Stomach (tissue), 9 donors: ENCODE results near the gene TPCN2. TPM values are rescaled to one million over a fixed set of nuclear protein-coding genes. Genes with fewer than 3 reads are reported as not detected.

ENCODE experiments used
- DNase-seq, 2 donors: peaks; one replicate each; pipeline versions ENCODE4 v3.0.0 to v3.0.0-alpha.2; 2013 to 2019
- H3K27ac ChIP-seq, 5 donors: fragments of 200-600 bp in 4 of 5; sonication (generic) in 4 of 5; one replicate each; pipeline ENCODE4 v1.5.1; 2013 to 2019; ENCODE audit warnings: mild to moderate bottlenecking in 1 of 5, moderate library complexity in 1 of 5
- H3K27me3 ChIP-seq, 3 donors: fragments of 200-600 bp; sonication (generic); one replicate each; pipeline ENCODE4 v1.5.1; 2017 to 2019; ENCODE audit warnings: mixed run types in 1 of 3
- H3K36me3 ChIP-seq, 4 donors: fragments of 200-600 bp; sonication (generic); 1 replicate in 3 of 4; 2 replicates in 1 of 4; pipeline ENCODE4 v1.5.1; 2016 to 2019
- H3K4me1 ChIP-seq, 4 donors: fragments of 200-600 bp; sonication (generic); one replicate each; pipeline ENCODE4 v1.5.1; 2016 to 2019
- H3K4me3 ChIP-seq, 4 donors: fragments of 200-600 bp; sonication (generic) in 3 of 4; one replicate each; pipeline ENCODE4 v1.5.1; 2016 to 2019; ENCODE audit warnings: mild to moderate bottlenecking in 1 of 4
- H3K9me3 ChIP-seq, 4 donors: fragments of 200-600 bp; sonication (generic); one replicate each; pipeline ENCODE4 v1.5.1; 2016 to 2019
- EP300 ChIP-seq: sonication (generic); formaldehyde crosslinking; IDR thresholded peaks from one replicate; pipeline ENCODE4 v1.6.1; 2017; ENCODE audit warnings: antibody characterized with exemption
- POLR2A ChIP-seq, 4 donors: fragments of 450-650 bp; IDR thresholded peaks; one replicate each; pipeline ENCODE4 v1.6.1; 2016; ENCODE audit warnings: antibody characterized with exemption in 4 of 4, control low read depth in 2 of 4, mild to moderate bottlenecking in 1 of 4, moderate library complexity in 1 of 4
- POLR2AphosphoS5 ChIP-seq, 3 donors: sonication (generic); formaldehyde crosslinking; IDR thresholded peaks; one replicate each; pipeline ENCODE4 v1.6.1; 2016; ENCODE audit warnings: antibody characterized with exemption in 3 of 3
- WGBS, 5 donors: extraction: QIAGEN DNeasy Blood & Tissue Kit in 3 of 5; methylation state at CpG; one replicate each; pipeline versions ENCODE4 v1.1.5 to v1.1.7; 2013 to 2018; 5-methylcytosine and 5-hydroxymethylcytosine counted together
- intact Hi-C: fragments of 100-400 bp; cut with DNase I; formaldehyde crosslinking; loops from one replicate; pipeline ENCODE4 v1.15.1; 2023; ENCODE audit warnings: low total_unique reads
- polyA plus RNA-seq, 3 donors: library from polyadenylated mRNA; stranded (reverse); fragments of 200-250 nt; gene quantifications; one replicate each; pipeline ENCODE4 v1.2.3, GENCODE V29; 2013
- total RNA-seq, 5 donors: library from RNA; depleted of rRNA; stranded (reverse); fragments of >200 nt; gene quantifications; one replicate each; pipeline versions ENCODE4 v1.1.0 to v1.2.3, GENCODE V29; 2014 to 2016
- TF ChIP-seq, protein P1 (sequence below), 7 experiments: fragments of 450-650 bp in 4 of 7; fragments of 200-600 bp in 3 of 7; sonication (generic) in 3 of 7; IDR thresholded peaks; one replicate each; pipeline ENCODE4 v1.5.1; 2016 to 2019; ENCODE audit warnings: antibody characterized with exemption in 7 of 7, control low read depth in 2 of 7, mild to moderate bottlenecking in 1 of 7
- donor health status: healthy with polysubstance abuse.
- donor health status: Bipolar disorder and iron deficiency.
- donor health status: healthy.

TPCN2 gene
- total and polyA plus RNA-seq, 8 donors = 6.4 to 66.1 (median 27.2) TPM

DNA sequence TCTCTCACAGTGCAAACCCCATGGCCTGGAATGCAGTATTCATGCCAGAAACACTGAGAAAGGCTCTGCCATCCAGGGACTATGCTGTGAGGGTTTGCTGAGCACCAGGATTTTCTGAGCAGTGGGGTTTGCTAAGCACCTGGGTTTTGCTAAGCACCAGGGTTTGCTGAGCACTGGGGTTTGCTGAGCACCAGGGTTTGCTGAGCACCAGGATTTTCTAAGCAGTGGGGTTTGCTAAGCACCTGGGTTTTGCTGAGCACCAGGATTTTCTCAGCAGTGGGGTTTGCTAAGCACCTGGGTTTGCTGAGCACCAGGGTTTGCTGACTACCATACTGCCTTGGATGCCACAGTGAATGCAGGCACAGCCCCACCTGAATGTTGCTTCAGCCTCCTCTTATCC lies 58.7 kb downstream of the TPCN2 start:
- Histone ChIP-seq H3K36me3 (peaks cover 0 to 13% (median 0%) of the 10 kb centered on the region in 4 donors), H3K4me3 (no peak overlapping the region), H3K9me3 (no peaks in the 10 kb centered on the region), H3K27me3 (no peaks in the 10 kb centered on the region), H3K27ac (no peak overlapping the region), H3K4me1 (peaks cover 8 to 24% (median 22%) of the 10 kb centered on the region in 4 donors)
- no peak for DNase-seq
- TF ChIP-seq EP300 = no peak
- no peak for TF ChIP-seq POLR2AphosphoS5 (IDR thresholded peaks at IDR 0.05)
- TF ChIP-seq, protein P1, sequence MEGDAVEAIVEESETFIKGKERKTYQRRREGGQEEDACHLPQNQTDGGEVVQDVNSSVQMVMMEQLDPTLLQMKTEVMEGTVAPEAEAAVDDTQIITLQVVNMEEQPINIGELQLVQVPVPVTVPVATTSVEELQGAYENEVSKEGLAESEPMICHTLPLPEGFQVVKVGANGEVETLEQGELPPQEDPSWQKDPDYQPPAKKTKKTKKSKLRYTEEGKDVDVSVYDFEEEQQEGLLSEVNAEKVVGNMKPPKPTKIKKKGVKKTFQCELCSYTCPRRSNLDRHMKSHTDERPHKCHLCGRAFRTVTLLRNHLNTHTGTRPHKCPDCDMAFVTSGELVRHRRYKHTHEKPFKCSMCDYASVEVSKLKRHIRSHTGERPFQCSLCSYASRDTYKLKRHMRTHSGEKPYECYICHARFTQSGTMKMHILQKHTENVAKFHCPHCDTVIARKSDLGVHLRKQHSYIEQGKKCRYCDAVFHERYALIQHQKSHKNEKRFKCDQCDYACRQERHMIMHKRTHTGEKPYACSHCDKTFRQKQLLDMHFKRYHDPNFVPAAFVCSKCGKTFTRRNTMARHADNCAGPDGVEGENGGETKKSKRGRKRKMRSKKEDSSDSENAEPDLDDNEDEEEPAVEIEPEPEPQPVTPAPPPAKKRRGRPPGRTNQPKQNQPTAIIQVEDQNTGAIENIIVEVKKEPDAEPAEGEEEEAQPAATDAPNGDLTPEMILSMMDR (IDR thresholded peaks at IDR 0.05) = no peak
- TF ChIP-seq POLR2A (IDR thresholded peaks at IDR 0.05) = no peak
- intact Hi-C loops = no loop called here

DNA sequence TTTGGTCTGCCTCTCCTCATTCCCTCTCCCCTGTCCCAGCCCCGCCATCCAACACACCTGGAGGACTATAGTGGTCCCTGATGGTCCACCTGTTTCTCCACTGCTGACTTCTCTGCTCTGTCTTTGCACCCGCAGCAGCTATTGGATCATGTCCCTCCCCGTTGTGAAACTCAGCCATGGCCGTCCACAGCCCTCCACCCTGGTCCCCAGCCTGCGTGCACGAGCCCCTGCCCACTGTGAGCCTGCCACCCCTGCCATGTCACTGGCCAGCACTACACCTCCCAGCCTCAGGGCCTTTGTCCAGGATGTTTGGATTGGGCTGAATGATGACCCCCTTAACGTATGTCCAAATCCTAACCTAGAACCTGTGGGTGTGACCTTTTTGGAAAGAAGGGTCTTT lies 59.3 kb downstream of the TPCN2 start:
- TF ChIP-seq EP300 (no peak), POLR2AphosphoS5 (IDR thresholded peaks at IDR 0.05) (no peak), POLR2A (IDR thresholded peaks at IDR 0.05) (no peak)
- TF ChIP-seq, protein P1 (IDR thresholded peaks at IDR 0.05) = no peak
- peaks cover 8 to 23% (median 20%) of the 10 kb centered on the region in 4 donors for H3K4me1 ChIP-seq
- DNase-seq = no peak
- no peaks in the 10 kb centered on the region for H3K27me3 ChIP-seq
- 93 to 97% (median 95%) methylated on average over 7 of the region's 7 CpGs for WGBS, 5 donors
- H3K4me3 ChIP-seq = no peak overlapping the region
- H3K36me3 ChIP-seq = peaks cover 0 to 13% (median 0%) of the 10 kb centered on the region in 4 donors
- no peak overlapping the region for H3K27ac ChIP-seq
- intact Hi-C loops = no loop called here
- H3K9me3 ChIP-seq = no peaks in the 10 kb centered on the region

DNA sequence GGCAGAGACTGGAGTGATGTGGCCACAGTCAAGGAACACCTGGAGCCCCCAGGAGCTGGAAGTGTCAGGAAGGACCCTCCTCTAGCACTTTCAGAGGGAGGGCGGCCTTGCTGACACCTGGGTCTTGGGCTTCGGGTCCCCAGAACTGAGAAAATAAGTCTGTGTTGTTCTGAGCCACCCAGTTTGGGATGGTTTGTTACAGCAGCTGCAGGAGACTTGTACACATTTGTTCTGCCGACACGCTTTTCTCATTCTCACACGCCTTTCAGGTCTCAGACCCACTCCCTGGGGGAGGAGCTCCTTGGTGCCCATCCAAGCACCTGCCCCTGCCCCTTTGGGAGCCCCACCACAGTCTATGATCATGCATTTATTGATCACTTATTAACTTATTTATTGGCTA lies 59.8 kb downstream of the TPCN2 start:
- H3K4me1 ChIP-seq = peaks cover 8 to 23% (median 21%) of the 10 kb centered on the region in 4 donors
- TF ChIP-seq EP300 (no peak), POLR2AphosphoS5 (IDR thresholded peaks at IDR 0.05) (no peak), POLR2A (IDR thresholded peaks at IDR 0.05) (no peak)
- TF ChIP-seq, protein P1 (IDR thresholded peaks at IDR 0.05) = no peak
- no peaks in the 10 kb centered on the region for H3K27me3 ChIP-seq
- no peak for DNase-seq
- intact Hi-C loops = no loop called here
- H3K9me3 ChIP-seq = no peaks in the 10 kb centered on the region
- peaks cover 0 to 13% (median 0%) of the 10 kb centered on the region in 4 donors for H3K36me3 ChIP-seq
- 95 to 99% (median 97%) methylated on average over 5 of the region's 5 CpGs for WGBS, 5 donors
- H3K4me3 ChIP-seq = no peak overlapping the region
- no peak overlapping the region for H3K27ac ChIP-seq

DNA sequence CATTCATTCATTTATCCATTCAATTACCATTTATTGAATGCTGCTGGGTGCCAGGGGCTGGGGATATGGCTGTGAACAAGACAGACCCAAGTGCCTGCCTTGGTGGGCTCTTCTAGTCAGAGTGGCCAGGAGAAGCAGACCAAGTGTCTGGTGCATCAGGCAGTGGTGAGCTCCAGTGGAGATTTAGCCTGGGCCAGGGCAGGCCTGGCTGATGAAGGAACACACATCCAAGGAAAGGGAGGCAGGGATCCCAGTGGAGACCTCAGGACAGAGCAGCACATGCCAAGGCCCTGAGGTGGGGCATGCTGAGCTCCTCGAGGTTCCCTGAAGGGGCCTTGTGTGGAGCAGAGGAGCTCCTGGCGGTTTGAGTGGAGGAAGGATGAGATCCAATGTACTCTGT lies 60.4 kb downstream of the TPCN2 start:
- Histone ChIP-seq H3K9me3 (no peaks in the 10 kb centered on the region), H3K27ac (no peak overlapping the region), H3K4me3 (no peak overlapping the region), H3K27me3 (no peaks in the 10 kb centered on the region), H3K36me3 (peaks cover 0 to 13% (median 0%) of the 10 kb centered on the region in 4 donors), H3K4me1 (peaks cover 9 to 28% (median 22%) of the 10 kb centered on the region in 4 donors)
- WGBS, 5 donors = 80 to 100% (median 87%) methylated on average over 2 of the region's 2 CpGs
- intact Hi-C loops = no loop called here
- no peak for TF ChIP-seq EP300
- TF ChIP-seq, protein P1 (IDR thresholded peaks at IDR 0.05) = no peak
- no peak for TF ChIP-seq POLR2A (IDR thresholded peaks at IDR 0.05)
- TF ChIP-seq POLR2AphosphoS5 (IDR thresholded peaks at IDR 0.05) = no peak
- DNase-seq = no peak
